GM12878 (cell line): ENCODE data around the gene SLC27A5. TPM values are rescaled to one million over a fixed set of nuclear protein-coding genes. Genes with fewer than 3 reads are reported as not detected.

Experiments
- ATAC-seq: fragments of 200-7000 bp; cut with Tn5 transposase; 3 replicates; pipeline ENCODE4 v1.9.1; 2020; ENCODE audit warnings: mild to moderate bottlenecking, moderate library complexity
- BruUV-seq: library from RNA; stranded (reverse); fragments of 400-500 nt; replicated peaks from 2 replicates; lab custom pipeline; 2021; lab: Mats Ljungman, UMichigan
- CTCF ChIA-PET: fragments of 300-600 bp; sonication (Branson Sonifier 250); formaldehyde crosslinking; extraction: SDS; loops from one replicate; lab custom pipeline; 2021; ENCODE audit warnings: inconsistent platforms; lab: Yijun Ruan, JAX
- POLR2A ChIA-PET: fragments of 350-600 bp; formaldehyde crosslinking; extraction: SDS; loops from one replicate; lab custom pipeline; 2021; ENCODE audit warnings: inconsistent platforms; lab: Charles Lee
- RAD21 ChIA-PET: fragments of 300-600 bp; sonication (Branson Sonifier 250); formaldehyde crosslinking; loops from one replicate; lab custom pipeline; 2023; ENCODE audit warnings: antibody characterized with exemption; ENCODE audit not compliant: unreplicated experiment; lab: Charles Lee
- SMC1A ChIA-PET: fragments of 300-600 bp; sonication (Branson Sonifier 250); formaldehyde crosslinking; loops from one replicate; lab custom pipeline; 2023; ENCODE audit not compliant: unreplicated experiment, uncharacterized antibody; lab: Charles Lee
- DNase-seq: peaks from one replicate; pipeline ENCODE4 v3.0.0-alpha.2; 2011; ENCODE audit warnings: low read depth, low spot score
- FAIRE-seq: peaks from 3 replicates; lab custom pipeline; 2011; peaks lifted over from hg19 to GRCh38; lab: Jason Lieb, UNC
- H2AFZ ChIP-seq: 2 replicates; pipeline ENCODE4 v1.6.0; 2011; ENCODE audit warnings: low read depth, low read length, control low read depth; ENCODE audit not compliant: control insufficient read depth
- H3K27ac ChIP-seq: 2 replicates; pipeline ENCODE4 v1.5.1; 2011; ENCODE audit warnings: control low read depth; ENCODE audit not compliant: control insufficient read depth, insufficient read depth
- H3K27me3 ChIP-seq, 2 experiments: replicated peaks in 1 of 2; 2 replicates each; pipeline versions ENCODE4 v1.6.0 to v1.6.1; 2011; ENCODE audit warnings: low read length in 1 of 2; ENCODE audit not compliant: control insufficient read depth in 2 of 2, insufficient read depth in 2 of 2
- H3K36me3 ChIP-seq, 2 experiments: 2 replicates each; pipeline ENCODE4 v1.5.1; 2011; ENCODE audit warnings: low read length in 1 of 2; ENCODE audit not compliant: control insufficient read depth in 2 of 2, insufficient read depth in 2 of 2
- H3K4me1 ChIP-seq: 2 replicates; pipeline ENCODE4 v1.6.1; 2011; ENCODE audit warnings: mild to moderate bottlenecking, low read length, moderate library complexity, mixed read lengths; ENCODE audit not compliant: control insufficient read depth, insufficient read depth
- H3K4me2 ChIP-seq: 2 replicates; pipeline ENCODE4 v1.6.0; 2011; ENCODE audit warnings: control low read depth; ENCODE audit not compliant: control insufficient read depth, insufficient read depth
- H3K4me3 ChIP-seq: fragments of 200-600 bp; sonication (generic); 2 replicates; pipeline ENCODE4 v1.5.1; 2016
- H3K79me2 ChIP-seq: 2 replicates; pipeline ENCODE4 v1.6.0; 2011; ENCODE audit warnings: low read length; ENCODE audit not compliant: control insufficient read depth, insufficient read depth
- H3K9ac ChIP-seq: 2 replicates; pipeline ENCODE4 v1.8.0; 2011; ENCODE audit warnings: low read length, control low read depth, mixed read lengths; ENCODE audit not compliant: control insufficient read depth, insufficient read depth
- H3K9me3 ChIP-seq: replicated peaks from 3 replicates; pipeline ENCODE4 v1.5.1; 2011; ENCODE audit warnings: mild to moderate bottlenecking, low read length; ENCODE audit not compliant: control insufficient read depth, insufficient read depth
- H4K20me1 ChIP-seq: 2 replicates; pipeline ENCODE4 v1.6.0; 2011; ENCODE audit not compliant: control insufficient read depth, insufficient read depth
- POLR2A ChIP-seq: IDR thresholded peaks from 2 replicates; pipeline ENCODE4 v1.6.1; 2011; ENCODE audit warnings: low read depth, mild to moderate bottlenecking, low read length
- ZBTB4 ChIP-seq: fragments of 450-650 bp; formaldehyde crosslinking; IDR thresholded peaks from 2 replicates; pipeline ENCODE4 v1.4.0; 2022; ENCODE audit warnings: mild to moderate bottlenecking, moderate library complexity
- WGBS: methylation state at CpG from one replicate; pipeline ENCODE4 v1.1.6; 2016; ENCODE audit warnings: low lambda C conversion rate; ENCODE audit not compliant: insufficient replicate concordance, insufficient coverage; ENCODE audit errors: missing lambda C conversion rate; 5-methylcytosine and 5-hydroxymethylcytosine counted together
- in situ Hi-C: fragments of 300-500 bp; cut with MboI; formaldehyde crosslinking; loops from 9 replicates; pipeline ENCODE4 v1.14.3; 2018; ENCODE audit warnings: mixed read lengths
- intact Hi-C: fragments of 100-400 bp; cut with micrococcal nuclease; formaldehyde crosslinking; loops from one replicate; pipeline ENCODE4 v1.14.2; 2022; ENCODE audit not compliant: unreplicated experiment
- polyA plus RNA-seq, 11 experiments: library from polyadenylated mRNA; depleted of rRNA in 4 of 11; unstranded in 6 of 11; stranded (reverse) in 5 of 11; fragments of >200 nt; fragmentation: Nextera tagmentation in 4 of 11; fragmentation: Illumina TruSeq in 1 of 11; extraction: Ambion mirVana in 4 of 11; extraction: Trizol in 1 of 11; gene quantifications; 1 replicate in 1 of 11; 2 replicates in 10 of 11; pipeline versions ENCODE4 v1.2.1 to v1.2.3, GENCODE V29; 2011 to 2016; ENCODE audit warnings: inconsistent platforms in 2 of 11, missing spikeins in 2 of 11, low read depth in 1 of 11
- total RNA-seq, 4 experiments: library from RNA; depleted of rRNA in 3 of 4; stranded (reverse); fragments of >200 nt in 3 of 4; fragmentation: Illumina TruSeq in 1 of 4; extraction: Trizol in 1 of 4; gene quantifications; 2 replicates each; pipeline versions ENCODE4 v1.2.1 to v1.2.3, GENCODE V29; 2013 to 2021

Gene SLC27A5
- total and polyA plus RNA-seq, 10 of the 15 experiments (the other 5 are each of a cell fraction or from before 2014, with no cell fraction given) = 21.2 to 127 (median 31.8) TPM

GRCh38 chr19:58516964-58517833 lies 5.4 kb upstream of the SLC27A5 start:
- ATAC-seq (no peak), FAIRE-seq (no peak), DNase-seq (no peak)
- ChIA-PET POLR2A (no interaction called here), RAD21 (no interaction called here), CTCF (no interaction called here), SMC1A (interaction anchor here (1.0 kb wide), 1 partner anchor 21 kb away, joined by 3 read pairs; no protein-coding TSS in a partner anchor)
- H3K9ac ChIP-seq = no peak overlapping the region
- H3K79me2 ChIP-seq = peaks cover 39% of the 10 kb centered on the region
- TF ChIP-seq POLR2A = peak; percentile 20; the same call in 1 of the 2 replicates
- TF ChIP-seq ZBTB4 (CRISPR knock-in tag) = no peak
- no peak overlapping the region for H2AFZ ChIP-seq
- H3K27me3 ChIP-seq = no peaks in the 10 kb centered on the region
- H4K20me1 ChIP-seq = no peaks in the 10 kb centered on the region
- H3K4me3 ChIP-seq = no peak overlapping the region
- H3K36me3 ChIP-seq = peaks cover 0 to 8% of the 10 kb centered on the region in 2 experiments; a peak in 3 of 4 replicates
- intact Hi-C loops = loop anchor here (5.0 kb wide), 1 partner anchor 190 kb away; the partner anchor contains the start of gene ZSCAN22
- no peak overlapping the region for H3K27ac ChIP-seq
- in situ Hi-C loops = no loop called here
- peak overlapping the region; percentile 32 for H3K4me2 ChIP-seq
- BruUV-seq = no TSS peak
- 94% methylated on average over 48 of the region's 65 CpGs for WGBS
- H3K9me3 ChIP-seq = no peaks in the 10 kb centered on the region
- peaks cover 23% of the 10 kb centered on the region for H3K4me1 ChIP-seq
